Smooth muscle cell of the pulmonary artery (primary cell): ENCODE data around the gene TRAPPC2B. TPM values are rescaled to one million over a fixed set of nuclear protein-coding genes. Genes with fewer than 3 reads are reported as not detected.

Experiments
- total RNA-seq: library from RNA; depleted of rRNA; stranded (reverse); fragments of >200 nt; gene quantifications from 2 replicates; pipeline ENCODE4 v1.2.3, GENCODE V29; 2014

TRAPPC2B gene
- 6.6 and 7.5 TPM in 2 replicates for total RNA-seq

GRCh38 chr19:57362997-57363687 is at the start of gene TRAPPC2B, which contains the start of gene ZNF547:
TSS of gene TRAPPC2B (plus strand) at chr19:57363551. CDS start at chr19:57364834, 1,283 bp downstream.
TSS of gene ZNF547 (plus strand) at chr19:57363551. CDS start at chr19:57368556, 5,005 bp downstream.

GRCh38 chr19:57320180-57321084 is 42.9 kb upstream of the TRAPPC2B start, which contains the start of gene ZNF543:
TSS of gene ZNF543 (plus strand) at chr19:57320472. CDS start at chr19:57320854, 382 bp downstream.

GRCh38 chr19:57350877-57351805 is 12.2 kb upstream of the TRAPPC2B start, which contains the start of gene ZNF304:
TSS of gene ZNF304 (plus strand) at chr19:57351271. CDS start at chr19:57351665, 394 bp downstream.

GRCh38 chr19:57389730-57390598 is 26.6 kb downstream of the TRAPPC2B start, which contains the start of gene ZNF548:
TSS of gene ZNF548 (plus strand) at chr19:57389854. CDS start at chr19:57390100, 246 bp downstream.

GRCh38 chr19:57410877-57411671 is 47.7 kb downstream of the TRAPPC2B start, which contains the start of gene ZNF17:
TSS of gene ZNF17 (plus strand) at chr19:57411161. CDS start at chr19:57413616, 2,455 bp downstream.

Other genes with a start within 250 kb of the TRAPPC2B start
- not detected in 2 replicates for gene USP29, start 243.6 kb upstream of the TRAPPC2B start, total RNA-seq
- gene ZIM3, start 218.3 kb upstream of the TRAPPC2B start, total RNA-seq: not detected in 2 replicates
- gene DUXA, start 196.1 kb upstream of the TRAPPC2B start, total RNA-seq: not detected in 2 replicates
- gene ZNF264, start 172.1 kb upstream of the TRAPPC2B start, total RNA-seq: 39.9 and 55.3 TPM in 2 replicates
- 0.23 and 0.46 TPM in 2 replicates for gene AURKC, start 132.5 kb upstream of the TRAPPC2B start, total RNA-seq
- gene ZNF805, start 122.9 kb upstream of the TRAPPC2B start, total RNA-seq: 38.6 and 40.7 TPM in 2 replicates
- gene ZNF460, start 83.1 kb upstream of the TRAPPC2B start, total RNA-seq: 125 and 136 TPM in 2 replicates
- gene ZNF543, start 43.1 kb upstream of the TRAPPC2B start, total RNA-seq: 11.2 and 12.3 TPM in 2 replicates
- 9.5 and 10.9 TPM in 2 replicates for gene ZNF304, start 12.3 kb upstream of the TRAPPC2B start, total RNA-seq
- gene ZNF547, start within 50 bp of the TRAPPC2B start, total RNA-seq: 3.7 and 3.8 TPM in 2 replicates
- gene ZNF548, start 26.3 kb downstream of the TRAPPC2B start, total RNA-seq: 18.8 and 21.2 TPM in 2 replicates
- 13.8 and 14.2 TPM in 2 replicates for gene ZNF17, start 47.6 kb downstream of the TRAPPC2B start, total RNA-seq
- 10.0 and 15.4 TPM in 2 replicates for gene ZNF749, start 71.8 kb downstream of the TRAPPC2B start, total RNA-seq
- gene VN1R1, start 93.6 kb downstream of the TRAPPC2B start, total RNA-seq: 0.72 and 0.76 TPM in 2 replicates
- gene ZNF772, start 114.0 kb downstream of the TRAPPC2B start, total RNA-seq: 17.5 and 19.9 TPM in 2 replicates
- gene ZNF419, start 124.2 kb downstream of the TRAPPC2B start, total RNA-seq: 13.8 and 13.9 TPM in 2 replicates
- gene ZNF773, start 136.4 kb downstream of the TRAPPC2B start, total RNA-seq: 13.7 and 22.1 TPM in 2 replicates
- gene ZNF549, start 163.8 kb downstream of the TRAPPC2B start, total RNA-seq: 6.5 and 7.2 TPM in 2 replicates
- 9.1 and 13.0 TPM in 2 replicates for gene ZNF550, start 196.3 kb downstream of the TRAPPC2B start, total RNA-seq
- gene ZNF416, start 215.4 kb downstream of the TRAPPC2B start, total RNA-seq: 5.4 and 5.5 TPM in 2 replicates
- 5.2 and 6.8 TPM in 2 replicates for gene ZIK1, start 220.6 kb downstream of the TRAPPC2B start, total RNA-seq
- 2.1 and 2.3 TPM in 2 replicates for gene ZNF530, start 236.3 kb downstream of the TRAPPC2B start, total RNA-seq